Glomerular endothelial cell (primary cell): ENCODE data around the gene ENTPD5. TPM values are rescaled to one million over a fixed set of nuclear protein-coding genes. Genes with fewer than 3 reads are reported as not detected.
"Not testable (repeated sequence)": the region's sequence is repeated elsewhere in the genome, so short reads cannot be mapped to it uniquely, and the experiment has no call there.

ENCODE experiments used
- DNase-seq: peaks from one replicate; pipeline ENCODE4 v3.0.0-alpha.2; 2011; ENCODE audit warnings: low read depth, low spot score; ENCODE audit errors: extremely low read depth
- total RNA-seq: library from RNA; depleted of rRNA; stranded (reverse); fragments of >200 nt; gene quantifications from 2 replicates; pipeline ENCODE4 v1.2.3, GENCODE V29; 2015

ENTPD5 gene
- total RNA-seq, 1 donor from 2014 or later = 9.3 TPM

- DNase-seq = no peak
Measured at GRCh38 chr14:73945159-73945670, 73.9 kb downstream of the ENTPD5 start.

GRCh38 chr14:73944432-73945158 is 74.5 kb downstream of the ENTPD5 start:
- no peak for DNase-seq

GRCh38 chr14:73943083-73943482 is 76.0 kb downstream of the ENTPD5 start:
- DNase-seq = no peak

- no peak for DNase-seq
Measured at GRCh38 chr14:73942180-73942579, 76.9 kb downstream of the ENTPD5 start.

- no peak for DNase-seq
Measured at GRCh38 chr14:73937012-73937411, 82.1 kb downstream of the ENTPD5 start.

GRCh38 chr14:73936548-73936947 is 82.5 kb downstream of the ENTPD5 start:
- no peak for DNase-seq

- DNase-seq = no peak
Measured at GRCh38 chr14:73935666-73936065, 83.4 kb downstream of the ENTPD5 start.

GRCh38 chr14:73924337-73924736 is 94.8 kb downstream of the ENTPD5 start:
- no peak for DNase-seq

- DNase-seq = not testable (repeated sequence)
Measured at GRCh38 chr14:73919457-73919856, 99.6 kb downstream of the ENTPD5 start.

GRCh38 chr14:73916324-73916723 is 102.8 kb downstream of the ENTPD5 start:
- DNase-seq = no peak

- DNase-seq = no peak
Measured at GRCh38 chr14:73913256-73913655, 105.8 kb downstream of the ENTPD5 start.

GRCh38 chr14:73909681-73910080 is 109.4 kb downstream of the ENTPD5 start:
- DNase-seq = no peak

Other genes with a start within 250 kb of the ENTPD5 start
- gene PTGR2, start 167.5 kb downstream of the ENTPD5 start, total RNA-seq = 1.9 and 2.8 TPM in 2 replicates
- gene ZNF410, start 132.4 kb downstream of the ENTPD5 start, total RNA-seq = 34.5 and 36.5 TPM in 2 replicates
- 4.3 and 4.8 TPM in 2 replicates for gene FAM161B, start 69.2 kb downstream of the ENTPD5 start, total RNA-seq
- 20.5 and 29.4 TPM in 2 replicates for gene COQ6, start 69.0 kb downstream of the ENTPD5 start, total RNA-seq
- gene BBOF1, start 61 bp upstream of the ENTPD5 start, total RNA-seq = 0.92 and 2.2 TPM in 2 replicates
- 7.2 and 9.9 TPM in 2 replicates for gene ALDH6A1, start 65.2 kb upstream of the ENTPD5 start, total RNA-seq
- 5.0 and 11.7 TPM in 2 replicates for gene LIN52, start 65.7 kb upstream of the ENTPD5 start, total RNA-seq
- not detected in 2 replicates for gene VSX2, start 220.2 kb upstream of the ENTPD5 start, total RNA-seq